ENCODE data around the gene DUSP23. TPM values are rescaled to one million over a fixed set of nuclear protein-coding genes. Genes with fewer than 3 reads are reported as not detected.

Gene DUSP23
- total and polyA plus RNA-seq, 2 experiments from 2014 or later, result 47.9 to 53.4 TPM

- Histone ChIP-seq H3K4me1 (ENCODE audit: low read depth) (no peaks in the 10 kb centered on the region), H3K36me3 (no peaks in the 10 kb centered on the region), H3K27me3 (peaks cover 9% of the 10 kb centered on the region), H3K9me3 (ENCODE audit: low read depth) (no peaks in the 10 kb centered on the region), H3K27ac (no peak overlapping the region), H3K4me3 (no peak overlapping the region)
- no peak for DNase-seq (ENCODE audit: low read depth in 1 of 2, low spot score in 1 of 2)
- no peak for TF ChIP-seq CTCF (IDR thresholded peaks at IDR 0.05; ENCODE audit: low read depth, low read length)
Measured at GRCh38 chr1:159795534-159795933, 14.8 kb downstream of the DUSP23 start.

GRCh38 chr1:159798893-159799292 is 18.1 kb downstream of the DUSP23 start:
- H3K4me1 ChIP-seq (ENCODE audit: low read depth), result no peaks in the 10 kb centered on the region
- H3K36me3 ChIP-seq, result no peaks in the 10 kb centered on the region
- peaks cover 9% of the 10 kb centered on the region for H3K27me3 ChIP-seq
- TF ChIP-seq CTCF (IDR thresholded peaks at IDR 0.05; ENCODE audit: low read depth, low read length), result peak; percentile 84
- DNase-seq (ENCODE audit: low read depth in 1 of 2, low spot score in 1 of 2), result peak; percentile 80 to 91
- no peak overlapping the region for H3K27ac ChIP-seq
- no peaks in the 10 kb centered on the region for H3K9me3 ChIP-seq (ENCODE audit: low read depth)
- H3K4me3 ChIP-seq, result no peak overlapping the region

- H3K27ac ChIP-seq, result no peak overlapping the region
- no peaks in the 10 kb centered on the region for H3K9me3 ChIP-seq (ENCODE audit: low read depth)
Measured at GRCh38 chr1:159799446-159799985, 18.8 kb downstream of the DUSP23 start.

GRCh38 chr1:159800177-159800930 is 19.6 kb downstream of the DUSP23 start:
- DNase-seq (ENCODE audit: low read depth in 1 of 2, low spot score in 1 of 2), result no peak
- Histone ChIP-seq H3K9me3 (ENCODE audit: low read depth) (no peaks in the 10 kb centered on the region), H3K27ac (no peak overlapping the region), H3K36me3 (no peaks in the 10 kb centered on the region), H3K4me3 (no peak overlapping the region), H3K4me1 (ENCODE audit: low read depth) (no peaks in the 10 kb centered on the region), H3K27me3 (peaks cover 9% of the 10 kb centered on the region)
- TF ChIP-seq CTCF (IDR thresholded peaks at IDR 0.05; ENCODE audit: low read depth, low read length), result no peak

More at GRCh38 chr1:159799446-159799985, 18.8 kb downstream of the DUSP23 start:
- peaks cover 9% of the 10 kb centered on the region for H3K27me3 ChIP-seq
- no peak overlapping the region for H3K4me3 ChIP-seq
- no peaks in the 10 kb centered on the region for H3K36me3 ChIP-seq
- no peak for DNase-seq (ENCODE audit: low read depth in 1 of 2, low spot score in 1 of 2)
- no peak for TF ChIP-seq CTCF (IDR thresholded peaks at IDR 0.05; ENCODE audit: low read depth, low read length)
- no peaks in the 10 kb centered on the region for H3K4me1 ChIP-seq (ENCODE audit: low read depth)

- Histone ChIP-seq H3K9me3 (ENCODE audit: low read depth) (no peaks in the 10 kb centered on the region), H3K4me3 (no peak within 1 kb of the TSS), H3K36me3 (no peaks in the 10 kb centered on the region), H3K27ac (no peak within 1 kb of the TSS), H3K4me1 (ENCODE audit: low read depth) (no peaks in the 10 kb centered on the region), H3K27me3 (peaks cover 3% of the 10 kb centered on the region)
- no peak for DNase-seq (ENCODE audit: low read depth in 1 of 2, low spot score in 1 of 2)
- no peak for TF ChIP-seq CTCF (IDR thresholded peaks at IDR 0.05; ENCODE audit: low read depth, low read length)
Measured at GRCh38 chr1:159802111-159802510, 21.3 kb downstream of the DUSP23 start, which contains the start of gene FCRL6. FCRL6 (plus strand) TSS chr1:159802360; CDS start chr1:159802425, 65 bp downstream.

Data from cardiac muscle cell (in vitro differentiated cells and primary cell).